Measurements from ENCODE around the gene CSMD2.
"Not testable (repeated sequence)": the region's sequence is repeated elsewhere in the genome, so short reads cannot be mapped to it uniquely, and the experiment has no call there.

Gene CSMD2

GRCh38 chr1:34164771-34165391 lies at the start of gene CSMD2:
CSMD2 (minus strand) TSS chr1:34165230; CDS start chr1:34165097, 133 bp downstream.
- no peak for DNase-seq (ENCODE audit: low spot score)

- DNase-seq (ENCODE audit: low spot score): no peak
Observed at GRCh38 chr1:34213956-34214355, 48.9 kb upstream of the CSMD2 start.

GRCh38 chr1:34212673-34213072 lies 47.6 kb upstream of the CSMD2 start:
- no peak for DNase-seq (ENCODE audit: low spot score)

GRCh38 chr1:34199927-34200326 lies 34.9 kb upstream of the CSMD2 start:
- DNase-seq (ENCODE audit: low spot score): no peak

GRCh38 chr1:34192621-34193020 lies 27.6 kb upstream of the CSMD2 start:
- no peak for DNase-seq (ENCODE audit: low spot score)

GRCh38 chr1:34190692-34191091 lies 25.7 kb upstream of the CSMD2 start:
- DNase-seq (ENCODE audit: low spot score): no peak

- DNase-seq (ENCODE audit: low spot score): no peak
Observed at GRCh38 chr1:34188985-34189384, 24.0 kb upstream of the CSMD2 start.

GRCh38 chr1:34188418-34188817 lies 23.4 kb upstream of the CSMD2 start:
- DNase-seq (ENCODE audit: low spot score): no peak

GRCh38 chr1:34186741-34187494 lies 21.9 kb upstream of the CSMD2 start:
- DNase-seq (ENCODE audit: low spot score): no peak

GRCh38 chr1:34183381-34183780 lies 18.4 kb upstream of the CSMD2 start:
- not testable (repeated sequence) for DNase-seq (ENCODE audit: low spot score)

GRCh38 chr1:34178072-34178471 lies 13.0 kb upstream of the CSMD2 start:
- DNase-seq (ENCODE audit: low spot score): no peak

GRCh38 chr1:34176830-34177603 lies 12.0 kb upstream of the CSMD2 start, which contains the start of gene C1orf94:
C1orf94 (plus strand) TSS chr1:34176907; CDS start chr1:34177790, 883 bp downstream.
- DNase-seq (ENCODE audit: low spot score): no peak

- DNase-seq (ENCODE audit: low spot score): no peak
Observed at GRCh38 chr1:34175744-34176143, 10.7 kb upstream of the CSMD2 start.

- no peak for DNase-seq (ENCODE audit: low spot score)
Observed at GRCh38 chr1:34167389-34167788, 2.4 kb upstream of the CSMD2 start.

GRCh38 chr1:34166625-34167361 lies 1.8 kb upstream of the CSMD2 start:
- DNase-seq (ENCODE audit: low spot score): no peak

- DNase-seq (ENCODE audit: low spot score): no peak
Observed at GRCh38 chr1:34166191-34166624, 1.2 kb upstream of the CSMD2 start.

GRCh38 chr1:34165422-34165921 lies 442 bp upstream of the CSMD2 start:
- no peak for DNase-seq (ENCODE audit: low spot score)

GRCh38 chr1:34163792-34164731 lies 968 bp downstream of the CSMD2 start:
- no peak for DNase-seq (ENCODE audit: low spot score)

GRCh38 chr1:34162852-34163766 lies 1.9 kb downstream of the CSMD2 start:
- DNase-seq (ENCODE audit: low spot score): no peak

GRCh38 chr1:34156739-34157138 lies 8.3 kb downstream of the CSMD2 start:
- DNase-seq (ENCODE audit: low spot score): no peak
